Nephron (organoid): ENCODE data around the gene DYSF.
A peak's percentile ranks its signal among the peaks of the same experiment; 100 is the strongest.

ENCODE experiments used
- H3K27ac Mint-ChIP-seq, 3 experiments: 2 replicates each; pipeline ENCODE4 v1.8.0; 2020; ENCODE audit warnings: mixed read lengths in 3 of 3, mild to moderate bottlenecking in 2 of 3, moderate library complexity in 1 of 3
- H3K27me3 Mint-ChIP-seq: 2 replicates; pipeline ENCODE4 v1.8.0; 2021; ENCODE audit warnings: low read depth, mild to moderate bottlenecking, moderate library complexity, mixed read lengths
- H3K36me3 Mint-ChIP-seq: 2 replicates; pipeline ENCODE4 v1.8.0; 2020; ENCODE audit warnings: low read depth, mixed read lengths
- H3K4me1 Mint-ChIP-seq: 2 replicates; pipeline ENCODE4 v1.8.0; 2020; ENCODE audit warnings: mixed read lengths
- H3K4me3 Mint-ChIP-seq, 3 experiments: 2 replicates each; pipeline ENCODE4 v1.8.0; 2020; ENCODE audit warnings: mild to moderate bottlenecking in 3 of 3, mixed read lengths in 3 of 3, moderate library complexity in 2 of 3
- H3K9me3 Mint-ChIP-seq: 2 replicates; pipeline ENCODE4 v1.8.0; 2020; ENCODE audit warnings: mixed read lengths
- CTCF ChIP-seq, 3 experiments: fragments of 200-600 bp; sonication (generic); IDR thresholded peaks; one replicate each; pipeline ENCODE4 v1.5.0; 2021; ENCODE audit warnings: antibody characterized with exemption in 3 of 3; ENCODE audit not compliant: unreplicated experiment in 3 of 3

The DYSF gene

GRCh38 chr2:71610671-71611070 is 157.3 kb downstream of the DYSF start:
- Mint-ChIP-seq H3K9me3 (no peaks in the 10 kb centered on the region), H3K4me3 (no peak overlapping the region), H3K27ac (no peak overlapping the region), H3K4me1 (peaks cover 15% of the 10 kb centered on the region), H3K36me3 (no peaks in the 10 kb centered on the region), H3K27me3 (peaks cover 36% of the 10 kb centered on the region)
- no peak for TF ChIP-seq CTCF (IDR thresholded peaks at IDR 0.05; ENCODE audit: unreplicated experiment in 3 of 3)

GRCh38 chr2:71611247-71611646 is 157.9 kb downstream of the DYSF start:
- Mint-ChIP-seq H3K27ac (no peak overlapping the region), H3K4me1 (peaks cover 20% of the 10 kb centered on the region), H3K27me3 (peaks cover 36% of the 10 kb centered on the region), H3K36me3 (no peaks in the 10 kb centered on the region), H3K9me3 (no peaks in the 10 kb centered on the region), H3K4me3 (no peak overlapping the region)
- no peak for TF ChIP-seq CTCF (IDR thresholded peaks at IDR 0.05; ENCODE audit: unreplicated experiment in 3 of 3)

GRCh38 chr2:71611781-71612527 is 158.6 kb downstream of the DYSF start:
- H3K27ac Mint-ChIP-seq = peak overlapping the region in 2 of 3 experiments; percentile 41 to 86
- TF ChIP-seq CTCF (IDR thresholded peaks at IDR 0.05; ENCODE audit: unreplicated experiment in 3 of 3) = no peak
- peaks cover 30% of the 10 kb centered on the region for H3K27me3 Mint-ChIP-seq
- peak overlapping the region in 1 of 3 experiments; percentile 28 for H3K4me3 Mint-ChIP-seq
- H3K36me3 Mint-ChIP-seq = no peaks in the 10 kb centered on the region
- H3K9me3 Mint-ChIP-seq = no peaks in the 10 kb centered on the region
- H3K4me1 Mint-ChIP-seq = peaks cover 20% of the 10 kb centered on the region

- Mint-ChIP-seq H3K36me3 (no peaks in the 10 kb centered on the region), H3K4me1 (peaks cover 20% of the 10 kb centered on the region), H3K27ac (peak overlapping the region in 1 of 3 experiments; percentile 86), H3K4me3 (no peak overlapping the region), H3K27me3 (peaks cover 22% of the 10 kb centered on the region), H3K9me3 (no peaks in the 10 kb centered on the region)
- TF ChIP-seq CTCF (IDR thresholded peaks at IDR 0.05; ENCODE audit: unreplicated experiment in 3 of 3) = no peak
Observed at GRCh38 chr2:71612581-71613402, 159.4 kb downstream of the DYSF start.

GRCh38 chr2:71613403-71613952 is 160.1 kb downstream of the DYSF start:
- Mint-ChIP-seq H3K4me1 (peaks cover 20% of the 10 kb centered on the region), H3K9me3 (no peaks in the 10 kb centered on the region), H3K36me3 (no peaks in the 10 kb centered on the region), H3K27me3 (peaks cover 19% of the 10 kb centered on the region), H3K4me3 (no peak overlapping the region), H3K27ac (no peak overlapping the region)
- TF ChIP-seq CTCF (IDR thresholded peaks at IDR 0.05; ENCODE audit: unreplicated experiment in 3 of 3) = no peak
